ENCODE measurements around the gene RHOBTB1.
A peak's percentile ranks its signal among the peaks of the same experiment; 100 is the strongest.
"Not testable (repeated sequence)": the region's sequence is repeated elsewhere in the genome, so short reads cannot be mapped to it uniquely, and the experiment has no call there.

RHOBTB1 gene

GRCh38 chr10:60870803-60871202, 73.2 kb downstream of the RHOBTB1 start:
- no peak for DNase-seq (ENCODE audit: insufficient read length, low spot score)
- FAIRE-seq = no peak

DNA sequence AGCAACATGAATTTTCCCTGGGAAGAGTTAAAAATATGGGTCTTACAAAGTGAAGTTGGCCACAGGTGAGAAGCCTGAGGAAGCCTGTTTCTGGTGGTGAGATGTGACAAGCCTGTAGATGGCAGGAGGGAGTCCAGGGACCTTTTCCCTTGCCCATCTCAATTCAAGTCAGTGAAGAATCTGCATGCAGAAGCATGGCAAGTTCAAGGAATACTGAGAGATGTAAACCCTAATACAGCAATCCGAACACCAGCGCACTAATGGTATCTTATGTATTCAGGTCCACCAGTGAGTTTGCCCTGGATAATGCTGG, 73.6 kb downstream of the RHOBTB1 start:
- FAIRE-seq (no peak), DNase-seq (ENCODE audit: insufficient read length, low spot score) (no peak)

DNA sequence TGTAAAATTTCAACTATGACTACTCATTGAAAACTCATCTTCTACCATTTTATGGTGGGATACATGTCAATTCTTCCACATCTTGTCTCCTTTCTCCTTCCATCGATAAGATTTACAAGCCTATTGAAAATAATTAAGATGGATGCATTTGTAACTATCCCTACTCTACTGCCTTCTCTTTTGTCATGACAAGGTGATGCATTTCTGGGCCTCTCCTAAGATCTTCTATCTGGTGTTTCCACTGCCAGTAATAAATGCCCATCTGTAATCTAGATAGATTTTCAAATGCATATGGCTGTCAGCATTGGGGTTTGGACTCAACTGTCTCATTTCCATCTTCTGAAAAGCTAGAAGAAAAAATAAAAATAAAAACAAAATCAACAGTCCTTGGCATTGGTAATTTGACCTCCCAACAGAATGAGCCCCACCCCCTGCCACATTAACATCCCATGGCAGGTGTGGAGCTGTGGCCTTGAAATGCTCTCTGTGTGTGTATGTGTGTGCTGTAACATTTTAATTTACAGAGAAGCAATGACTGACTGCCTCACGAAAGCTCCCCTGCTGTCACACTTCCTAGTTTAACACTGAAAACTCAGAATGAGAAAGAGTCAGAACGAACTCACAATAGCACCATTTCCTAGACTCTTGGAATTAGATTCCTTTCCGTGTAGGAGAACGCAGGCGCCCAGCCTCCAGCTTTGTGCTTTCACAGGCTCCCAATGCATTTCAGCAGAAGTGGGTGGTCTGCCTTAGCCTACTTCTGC, 74.2 kb downstream of the RHOBTB1 start:
- FAIRE-seq = no peak
- no peak for DNase-seq (ENCODE audit: insufficient read length, low spot score)

GRCh38 chr10:60868946-60869345, 75.0 kb downstream of the RHOBTB1 start:
- FAIRE-seq = no peak
- DNase-seq (ENCODE audit: insufficient read length, low spot score) = no peak

- no peak for FAIRE-seq
Measured at GRCh38 chr10:60865198-60865783, 78.7 kb downstream of the RHOBTB1 start.

DNA sequence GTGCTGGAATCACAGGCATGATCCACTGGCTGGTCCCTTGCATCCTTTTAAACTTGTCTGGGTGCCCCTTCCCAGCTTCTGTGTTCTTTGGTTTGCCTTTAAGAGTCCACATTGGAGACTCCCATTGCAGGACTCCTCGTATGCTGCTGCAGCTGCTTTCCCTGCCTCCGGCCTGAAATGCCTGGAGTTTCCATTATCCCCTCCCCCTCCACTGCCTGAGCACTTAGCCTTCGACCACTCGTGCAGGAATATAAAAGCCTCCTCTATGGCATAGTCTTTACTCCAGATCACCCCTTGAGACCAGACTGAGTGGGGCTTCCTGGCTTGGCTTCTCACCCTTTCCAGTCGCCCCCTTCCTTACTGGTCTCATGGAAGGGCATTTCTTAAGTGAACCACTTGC, 80.2 kb downstream of the RHOBTB1 start:
- no peak for FAIRE-seq
- no peak for DNase-seq (ENCODE audit: insufficient read length, low spot score)

More at GRCh38 chr10:60865198-60865783, 78.7 kb downstream of the RHOBTB1 start:
- DNase-seq (ENCODE audit: insufficient read length, low spot score) = no peak

DNA sequence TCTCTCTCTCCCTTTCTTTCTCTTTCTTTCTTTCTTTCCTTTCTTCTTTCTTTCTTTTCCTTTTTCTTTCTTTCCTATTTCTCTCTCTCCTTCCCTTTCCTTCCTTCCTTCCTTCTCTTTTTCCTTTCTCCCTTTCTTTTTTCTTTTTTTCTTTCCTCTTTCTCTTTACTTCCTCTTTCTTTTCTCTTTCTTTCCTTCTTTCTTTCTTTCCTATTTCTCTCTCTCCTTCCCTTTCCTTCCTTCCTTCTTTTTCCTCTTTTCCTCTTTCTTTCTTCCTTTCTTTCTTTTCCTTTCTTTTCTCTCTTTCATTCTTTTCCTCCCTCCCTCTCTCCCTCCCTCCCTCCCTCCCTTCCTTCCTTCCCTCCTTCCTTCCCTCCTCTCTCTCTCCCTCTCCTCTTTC, 81.5 kb downstream of the RHOBTB1 start:
- FAIRE-seq (no peak), DNase-seq (ENCODE audit: insufficient read length, low spot score) (no peak)

DNA sequence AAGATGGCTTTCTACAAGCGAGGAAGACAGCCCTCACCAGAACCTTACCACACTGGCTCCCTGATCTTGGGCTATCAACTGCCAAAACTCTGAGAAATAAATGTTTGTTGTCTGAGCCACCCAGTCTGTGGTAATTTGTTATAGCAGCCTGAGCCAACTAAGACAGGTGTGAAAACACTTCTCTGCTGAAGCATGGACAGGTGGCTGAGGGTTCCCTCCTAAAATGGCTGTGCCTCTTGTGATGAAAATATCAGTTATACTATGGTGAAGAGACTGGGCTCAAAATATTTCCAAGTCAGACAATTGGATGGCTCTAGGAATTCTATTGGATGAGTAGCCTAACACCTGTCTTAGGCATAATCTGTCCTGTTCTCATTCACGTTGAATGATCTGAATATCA, 87.6 kb downstream of the RHOBTB1 start:
- DNase-seq (ENCODE audit: insufficient read length, low spot score) (no peak), FAIRE-seq (no peak)

- DNase-seq (ENCODE audit: insufficient read length, low spot score) = no peak
- no peak for FAIRE-seq
Measured at GRCh38 chr10:60853637-60854036, 90.3 kb downstream of the RHOBTB1 start.

- no peak for DNase-seq (ENCODE audit: insufficient read length, low spot score)
- FAIRE-seq = no peak
Measured at GRCh38 chr10:60853107-60853506, 90.9 kb downstream of the RHOBTB1 start.

GRCh38 chr10:60849740-60850139, 94.2 kb downstream of the RHOBTB1 start:
- FAIRE-seq (no peak), DNase-seq (ENCODE audit: insufficient read length, low spot score) (no peak)

GRCh38 chr10:60849217-60849616, 94.8 kb downstream of the RHOBTB1 start:
- FAIRE-seq (no peak), DNase-seq (ENCODE audit: insufficient read length, low spot score) (no peak)

GRCh38 chr10:60848680-60849079, 95.3 kb downstream of the RHOBTB1 start:
- no peak for FAIRE-seq
- no peak for DNase-seq (ENCODE audit: insufficient read length, low spot score)

DNA sequence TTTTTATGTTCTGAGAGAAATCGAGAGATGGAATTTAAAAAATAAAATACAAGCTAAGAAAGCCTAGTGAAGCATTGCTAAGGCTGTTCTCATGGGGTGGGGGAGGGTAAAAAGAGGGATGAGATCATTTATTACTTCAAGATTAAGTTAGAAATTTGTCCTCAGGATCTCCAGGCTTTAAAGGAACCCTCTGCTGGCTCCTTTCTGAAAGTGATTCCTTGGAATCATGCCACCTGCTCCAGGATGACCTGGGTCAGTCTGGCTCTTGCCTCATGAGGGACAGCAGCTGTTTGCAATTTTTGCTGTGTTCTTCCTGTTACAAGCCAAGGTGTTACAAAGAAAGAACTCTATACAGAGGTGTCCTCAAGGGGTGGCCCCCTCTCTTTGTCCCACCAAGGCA, 95.9 kb downstream of the RHOBTB1 start:
- DNase-seq (ENCODE audit: insufficient read length, low spot score) = no peak
- no peak for FAIRE-seq

DNA sequence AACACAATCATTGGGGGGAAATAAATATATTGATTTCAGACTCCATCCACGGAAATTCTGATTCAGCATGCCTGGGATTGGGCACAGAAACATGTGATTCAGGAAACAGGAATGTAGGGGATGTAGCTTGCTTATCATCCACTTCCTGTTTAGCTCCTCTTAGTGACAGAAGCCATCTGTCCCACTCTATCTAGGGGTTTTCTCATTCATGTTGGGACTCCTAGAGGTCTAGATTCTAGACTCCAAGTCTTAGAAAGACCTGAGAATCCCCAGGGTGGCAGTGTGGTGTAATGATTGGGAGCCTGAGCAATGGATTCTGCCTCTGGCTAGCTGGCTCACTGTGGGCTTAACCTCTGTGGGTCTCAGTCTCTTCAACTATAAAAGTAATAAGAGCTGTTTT, 97.8 kb downstream of the RHOBTB1 start:
- no peak for FAIRE-seq
- peak; percentile 39 for DNase-seq (ENCODE audit: insufficient read length, low spot score)

DNA sequence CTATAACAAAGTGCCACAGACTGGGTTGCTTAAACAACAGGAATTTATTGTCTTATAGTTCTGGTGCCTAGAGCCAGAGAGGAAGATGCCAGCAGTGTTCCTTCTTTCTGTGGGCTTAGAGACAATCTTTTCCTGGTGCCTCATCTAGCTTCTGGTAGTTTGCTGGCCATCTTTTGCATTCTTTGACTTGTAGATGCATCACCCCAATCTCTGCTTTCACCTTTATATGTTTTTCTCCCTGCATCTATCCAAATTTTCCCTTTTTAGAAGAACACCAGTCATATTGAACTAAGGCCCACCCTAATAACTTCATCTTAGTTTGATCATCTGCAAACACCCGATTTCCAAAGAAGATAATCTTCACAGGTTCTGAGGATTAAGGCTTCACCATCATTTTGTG, 98.9 kb downstream of the RHOBTB1 start:
- DNase-seq (ENCODE audit: insufficient read length, low spot score) = no peak
- FAIRE-seq = no peak

DNA sequence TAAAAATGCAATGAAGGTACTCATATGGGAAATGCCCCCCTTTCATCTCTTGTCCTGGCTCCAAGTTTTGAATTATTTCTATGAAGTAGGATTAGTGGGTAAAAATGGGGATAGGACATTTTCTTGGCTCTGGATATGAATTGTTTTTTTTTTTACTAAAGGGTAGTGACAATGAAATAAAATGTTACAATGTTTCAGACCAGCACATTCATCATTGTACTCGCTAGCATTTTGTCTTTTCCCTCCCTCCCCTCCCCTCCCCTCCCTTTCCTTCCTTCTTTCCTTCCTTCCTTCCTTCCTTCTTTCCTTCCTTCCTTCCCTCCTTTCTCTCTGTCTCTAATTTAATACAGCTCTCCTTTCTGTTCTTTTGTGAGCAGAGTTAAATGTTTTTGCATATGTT, 101.3 kb downstream of the RHOBTB1 start:
- no peak for FAIRE-seq
- DNase-seq (ENCODE audit: insufficient read length, low spot score) = no peak

DNA sequence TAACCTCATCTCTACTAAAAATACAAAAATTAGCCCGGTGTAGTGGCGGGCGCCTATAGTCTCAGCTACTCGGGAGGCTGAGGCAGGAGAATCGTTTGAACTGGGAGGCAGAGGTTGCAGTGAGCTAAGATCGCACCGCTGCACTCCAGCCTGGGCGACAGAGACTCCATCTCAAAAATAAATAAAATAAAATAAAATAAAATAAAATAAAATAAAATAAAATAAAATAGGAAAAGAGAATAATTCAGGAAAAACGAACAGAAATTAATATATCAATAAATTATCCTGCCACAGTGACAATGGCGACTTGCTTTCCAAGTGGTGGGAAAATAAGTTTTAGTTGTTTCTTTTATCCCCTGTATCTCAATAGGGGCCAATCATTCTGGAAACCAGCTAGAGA, 102.8 kb downstream of the RHOBTB1 start:
- FAIRE-seq = not testable (repeated sequence)

DNA sequence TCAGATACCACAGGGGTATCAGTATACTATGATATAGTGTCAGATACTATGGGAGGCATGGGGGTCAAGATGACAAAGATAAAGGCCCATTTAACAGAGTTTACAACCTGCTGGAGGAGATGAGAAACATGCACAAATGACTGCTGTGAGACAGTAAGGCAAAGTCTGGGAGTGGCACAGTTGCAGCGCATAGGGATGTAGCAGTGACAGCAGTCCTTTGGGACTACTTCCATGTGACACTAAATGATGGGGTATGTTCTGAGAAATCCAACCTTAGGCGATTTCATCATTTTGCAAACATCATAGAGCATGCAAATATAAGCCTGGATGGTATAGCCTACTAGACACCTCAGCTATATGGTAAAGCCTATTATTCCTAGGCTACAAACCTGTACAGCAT, 108.9 kb downstream of the RHOBTB1 start:
- DNase-seq (ENCODE audit: insufficient read length, low spot score) (no peak), FAIRE-seq (peak; percentile 13)

More for the DNA sequence above, 102.8 kb downstream of the RHOBTB1 start:
- not testable (repeated sequence) for DNase-seq (ENCODE audit: insufficient read length, low spot score)

GRCh38 chr10:60834401-60834800, 109.6 kb downstream of the RHOBTB1 start:
- no peak for FAIRE-seq
- DNase-seq (ENCODE audit: insufficient read length, low spot score) = no peak

DNA sequence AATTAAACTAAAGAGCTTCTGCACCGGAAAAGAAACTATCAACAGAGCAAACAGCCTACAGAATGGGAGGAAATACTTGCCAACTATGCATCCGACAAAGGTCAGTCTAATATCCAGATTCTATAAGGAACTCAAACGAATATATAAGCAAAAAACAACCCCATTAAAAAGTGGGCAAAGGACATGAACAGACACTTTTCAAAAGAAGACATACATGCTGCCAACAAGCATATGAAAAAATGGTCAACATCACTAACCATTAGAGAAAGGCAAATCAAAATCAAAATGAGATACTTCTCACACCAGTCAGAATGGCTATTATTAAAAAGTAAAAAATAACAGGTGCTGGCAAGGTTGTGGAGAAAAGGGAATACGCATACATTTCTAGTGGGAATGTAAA, 111.8 kb downstream of the RHOBTB1 start:
- DNase-seq (ENCODE audit: insufficient read length, low spot score); FAIRE-seq: not testable (repeated sequence)

- DNase-seq (ENCODE audit: insufficient read length, low spot score) = no peak
- peak; percentile 20 for FAIRE-seq
Measured at GRCh38 chr10:60828489-60828852, 115.5 kb downstream of the RHOBTB1 start.

All from HTR-8/SVneo (cell line).